Measurements from ENCODE around the gene RCOR1.

GRCh38 chr14:102667703-102668102 lies 75.3 kb downstream of the RCOR1 start:
- TF ChIP-seq POLR2A (IDR thresholded peaks at IDR 0.05; ENCODE audit: low read length), result no peak
- TF ChIP-seq GATA1 (IDR thresholded peaks at IDR 0.05; ENCODE audit: low read depth, low read length), result no peak

Data from erythroblast (primary cell).